GM19397 (cell line): ENCODE measurements around the gene MIEF1.

Experiments used
- ATAC-seq: cut with Tn5 transposase; IDR thresholded peaks from one replicate; pipeline ENCODE4 v1.9.1; 2021; ENCODE audit warnings: mild to moderate bottlenecking, moderate library complexity; ENCODE audit not compliant: unreplicated experiment

The MIEF1 gene

DNA sequence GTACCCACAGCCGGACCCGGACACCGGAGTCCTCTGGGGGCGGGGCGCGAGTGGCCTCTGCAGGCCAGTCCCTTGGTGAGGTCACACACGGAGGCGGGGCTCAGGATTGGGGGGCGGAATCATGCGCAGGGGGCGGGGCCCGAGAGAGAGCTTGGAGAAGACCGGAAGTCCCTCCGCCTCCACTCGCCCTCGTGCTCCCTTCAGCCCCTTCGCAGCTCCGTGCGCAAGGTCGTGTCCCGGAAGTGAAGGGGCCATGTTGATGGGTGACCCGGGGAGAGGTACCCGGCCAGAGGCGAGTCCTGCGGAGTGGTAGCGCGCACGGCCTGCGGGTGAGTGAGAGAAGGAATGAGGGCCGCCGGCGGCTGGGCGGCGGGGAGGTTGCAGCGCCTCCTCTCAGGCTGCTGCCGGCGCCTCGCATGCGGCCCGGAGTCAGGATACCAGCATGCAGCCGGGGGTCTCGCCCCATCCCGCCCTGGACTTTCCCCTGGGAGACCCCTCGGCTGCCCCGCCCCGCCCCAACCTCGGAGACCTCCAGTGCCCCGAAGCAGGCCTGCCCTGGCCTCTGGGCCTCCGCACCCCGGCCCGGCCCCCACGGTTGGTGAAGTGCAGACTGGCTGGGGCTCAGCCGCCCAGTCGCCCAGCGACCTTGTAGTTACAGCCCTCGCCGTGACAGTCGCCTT is at the start of gene MIEF1:
Gene MIEF1 (plus strand): TSS at position 182 of the 680 bp plus-strand sequence. CDS start 9,005 bp downstream, outside the sequence.
- peak; percentile 90 for ATAC-seq

GRCh38 chr22:39452740-39453040 is 49.4 kb upstream of the MIEF1 start:
- no peak for ATAC-seq

GRCh38 chr22:39453765-39454378 is 48.2 kb upstream of the MIEF1 start:
- ATAC-seq = no peak

GRCh38 chr22:39454385-39454871 is 47.7 kb upstream of the MIEF1 start:
- ATAC-seq = no peak

- ATAC-seq = no peak
These were observed 45.4 kb upstream of the MIEF1 start, which contains the start of gene MGAT3 for GRCh38 chr22:39456522-39457197. MGAT3 (plus strand) TSS chr22:39457012; CDS start chr22:39487348, 30,336 bp downstream.

GRCh38 chr22:39457198-39457555 is 44.9 kb upstream of the MIEF1 start:
- no peak for ATAC-seq

DNA sequence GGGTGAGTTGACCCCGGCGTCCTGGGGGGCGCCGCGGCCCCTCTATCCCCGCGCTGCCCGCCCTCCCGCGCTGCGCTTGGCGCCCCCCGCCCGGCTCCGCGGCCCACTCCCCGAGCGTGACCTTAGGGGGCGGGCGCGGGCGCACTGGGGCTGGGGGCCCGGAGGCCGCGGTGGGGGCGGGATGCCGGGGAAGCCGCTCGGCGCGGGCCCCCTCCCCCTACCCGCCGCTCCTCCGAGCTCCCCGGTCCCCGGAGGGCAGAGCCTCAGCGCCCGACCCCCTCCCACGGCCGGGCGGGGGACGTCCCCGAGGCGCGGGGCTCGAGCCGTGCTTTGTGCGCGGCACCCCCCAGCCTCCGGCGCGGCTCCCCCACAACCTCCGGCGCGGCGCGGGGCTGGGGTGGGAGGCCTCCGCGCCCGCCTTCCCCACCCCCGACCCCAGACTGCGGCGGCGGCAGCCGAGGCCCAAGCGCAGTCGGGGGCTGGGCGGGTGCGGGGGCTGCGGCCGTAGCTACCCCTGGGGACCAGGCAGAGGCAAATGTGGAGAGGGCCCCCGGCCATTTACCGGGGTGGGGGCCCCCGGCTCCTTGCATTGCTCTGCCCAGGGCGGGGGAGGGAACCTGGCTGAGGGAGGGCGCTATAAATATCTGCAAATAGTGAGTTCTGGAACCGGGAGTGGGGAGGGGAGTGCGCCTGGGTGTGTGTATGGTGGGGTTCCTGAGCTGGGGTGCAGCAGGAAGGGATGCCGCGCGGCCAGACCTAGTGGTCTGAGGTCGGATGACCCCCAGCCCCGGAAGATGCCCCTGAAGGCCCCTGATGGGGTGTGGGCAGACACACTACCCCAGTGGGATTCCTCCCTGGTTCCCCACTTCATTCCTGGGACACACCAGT is 44.3 kb upstream of the MIEF1 start:
- ATAC-seq = no peak

- no peak for ATAC-seq
These were observed 43.5 kb upstream of the MIEF1 start for GRCh38 chr22:39458444-39459083.

GRCh38 chr22:39459681-39460080 is 42.4 kb upstream of the MIEF1 start:
- ATAC-seq = no peak

DNA sequence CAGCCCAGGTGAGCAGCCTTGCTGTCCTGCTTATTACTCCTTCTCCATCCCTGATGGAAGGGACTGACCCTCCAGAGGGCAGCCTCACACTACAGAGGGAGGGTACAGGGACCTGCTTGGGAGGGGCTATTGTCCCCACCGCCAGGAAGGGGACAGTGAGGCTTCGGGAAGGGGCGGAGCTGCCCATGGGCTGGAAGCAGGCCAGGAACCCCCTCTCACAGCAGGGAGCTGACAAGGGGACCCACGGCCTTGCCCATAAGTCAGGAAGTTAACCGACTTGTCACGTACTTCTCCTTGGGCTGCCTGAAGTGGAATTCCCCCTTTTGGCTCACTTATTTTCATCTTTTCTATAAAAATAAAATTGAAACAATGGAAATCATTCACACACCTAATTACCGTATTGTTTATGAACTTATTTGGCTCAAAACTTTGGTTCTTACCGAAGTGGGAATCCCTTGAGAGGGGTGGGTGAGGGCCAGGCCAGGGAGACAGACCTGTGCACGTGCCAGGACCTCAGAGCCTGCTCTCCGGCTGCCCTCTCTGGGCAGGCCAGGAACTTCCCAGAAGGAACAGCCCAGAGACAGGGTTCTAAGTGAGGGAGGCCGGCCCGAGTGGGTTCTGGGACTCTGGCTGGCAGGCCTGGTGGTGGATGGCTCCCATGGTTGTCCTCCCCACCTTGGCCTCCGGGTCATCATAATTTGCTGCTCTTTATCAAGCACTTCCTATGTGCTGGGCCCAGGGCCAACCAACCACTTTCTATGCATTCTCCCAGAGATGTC is 39.5 kb upstream of the MIEF1 start:
- ATAC-seq = no peak

DNA sequence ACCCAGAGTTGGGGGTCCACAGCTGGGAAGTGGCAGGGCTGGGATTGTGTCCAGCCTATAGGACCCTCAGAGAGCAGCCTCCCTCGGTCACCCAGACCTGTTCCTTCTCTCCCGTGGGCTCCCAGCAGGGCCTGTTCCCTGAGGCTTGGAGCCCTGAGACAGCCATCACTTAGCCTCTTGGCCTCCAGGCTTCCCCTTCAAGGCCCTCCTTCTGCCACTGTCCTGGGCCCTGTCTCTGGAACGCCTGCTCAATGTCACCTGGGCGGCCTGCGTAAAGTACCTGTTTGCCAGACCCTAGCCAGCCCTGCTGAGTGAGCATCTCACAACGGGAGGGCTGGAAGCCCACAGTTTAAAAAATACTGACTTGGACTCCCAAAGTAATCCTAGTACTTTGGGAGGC is 38.8 kb upstream of the MIEF1 start:
- ATAC-seq = no peak

DNA sequence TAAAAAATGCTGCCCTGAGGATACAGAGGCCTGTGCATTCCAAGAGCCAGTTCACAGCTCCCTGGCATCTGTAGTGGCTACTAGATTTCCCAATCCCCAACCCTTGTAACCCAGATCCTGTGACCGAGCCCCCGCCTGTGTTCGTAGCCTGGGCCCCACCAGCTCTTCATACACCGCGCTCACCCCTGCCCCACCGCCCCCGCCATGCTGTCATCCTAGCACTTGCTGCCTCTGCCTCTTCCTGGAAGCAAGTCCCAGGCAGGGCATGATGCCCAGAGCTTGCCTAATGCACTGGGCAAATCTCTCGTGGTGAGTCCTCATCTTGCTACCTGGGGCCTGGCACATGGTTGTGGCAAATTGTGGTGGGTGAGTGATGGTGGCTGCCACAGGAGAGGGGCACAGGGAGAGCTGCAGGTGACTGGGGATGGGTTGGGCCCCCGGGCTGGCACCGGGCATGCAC is 38.1 kb upstream of the MIEF1 start:
- ATAC-seq = no peak

DNA sequence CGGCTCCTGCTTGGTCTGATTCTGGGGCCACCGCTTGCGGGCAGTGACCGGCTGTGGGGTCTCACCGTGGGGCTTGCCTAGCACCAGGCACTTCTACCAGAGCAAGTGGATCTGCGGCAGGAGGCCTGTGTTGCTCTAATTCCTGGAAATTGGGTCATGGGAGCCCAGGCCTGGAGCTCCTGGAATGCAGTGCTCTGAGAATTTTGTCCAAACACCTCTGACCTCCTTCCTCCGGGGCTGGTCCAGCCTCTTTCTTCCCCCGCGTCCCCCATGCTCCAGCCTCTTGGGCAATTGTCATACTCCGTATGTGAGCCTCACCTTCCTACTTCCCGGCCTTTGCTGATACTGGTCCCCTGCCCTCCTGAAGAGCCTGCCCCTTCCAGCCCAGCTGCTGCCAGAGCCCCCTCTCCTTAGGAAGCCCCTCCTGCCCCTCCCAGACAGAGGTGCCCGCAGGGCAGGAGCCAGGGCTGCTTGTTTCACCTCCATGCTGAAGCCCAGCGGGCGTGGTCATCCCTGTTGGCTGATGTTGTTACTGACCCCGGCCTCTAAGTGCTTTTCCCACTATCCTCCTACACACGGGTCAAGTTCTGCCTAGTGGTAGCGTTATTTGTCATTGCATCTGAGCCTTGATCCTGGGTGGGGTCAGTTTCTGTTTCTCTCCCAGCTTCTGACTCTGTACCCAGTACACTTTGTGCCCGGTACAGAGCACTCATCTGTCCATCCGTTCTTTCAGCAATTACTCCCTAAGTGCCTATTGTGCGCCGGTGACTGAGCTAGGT is 35.7 kb upstream of the MIEF1 start:
- ATAC-seq = no peak

DNA sequence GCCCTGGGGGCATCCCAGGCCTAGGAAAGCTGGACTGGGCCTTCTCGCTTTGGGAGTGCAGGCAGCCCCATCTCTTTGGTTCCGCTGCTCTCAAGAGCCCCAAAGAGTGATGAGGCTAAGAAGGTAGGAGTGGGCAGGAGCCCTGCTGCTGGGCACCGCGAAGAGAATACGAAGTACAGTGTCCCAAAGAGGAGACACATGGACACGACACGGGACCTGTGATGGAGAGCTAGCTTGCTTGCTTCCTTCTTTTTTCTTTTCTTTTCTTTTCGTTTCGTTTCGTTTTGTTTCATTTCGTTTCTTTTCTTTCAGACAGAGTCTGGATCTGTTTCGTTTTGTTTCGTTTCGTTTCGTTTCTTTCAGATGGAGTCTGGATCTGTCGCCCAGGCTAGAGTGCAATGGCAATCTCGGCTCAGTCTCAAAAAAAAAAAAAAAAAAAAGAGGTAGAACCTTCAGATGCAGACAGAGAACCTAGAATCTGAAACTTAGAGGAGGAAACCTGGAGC is 34.6 kb upstream of the MIEF1 start:
- no peak for ATAC-seq

GRCh38 chr22:39468487-39469325 is 33.4 kb upstream of the MIEF1 start:
- ATAC-seq = no peak

DNA sequence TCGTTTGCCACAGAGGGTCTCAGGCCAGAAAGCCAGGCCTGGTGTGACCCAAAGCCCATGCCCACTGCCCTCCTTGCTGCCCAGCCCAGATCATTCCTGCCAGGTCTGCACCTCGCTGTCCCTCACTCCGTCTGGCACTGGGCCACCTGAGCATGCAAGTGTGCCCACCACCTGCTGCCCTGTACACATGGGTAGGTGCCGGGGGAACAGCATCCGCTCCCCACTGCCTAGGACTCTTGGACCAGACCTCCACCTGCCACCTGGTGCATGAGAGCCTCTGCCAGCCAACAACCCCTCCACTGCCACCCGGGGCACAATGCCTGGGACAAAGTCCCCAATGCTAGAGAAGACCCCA is 32.8 kb upstream of the MIEF1 start:
- no peak for ATAC-seq

DNA sequence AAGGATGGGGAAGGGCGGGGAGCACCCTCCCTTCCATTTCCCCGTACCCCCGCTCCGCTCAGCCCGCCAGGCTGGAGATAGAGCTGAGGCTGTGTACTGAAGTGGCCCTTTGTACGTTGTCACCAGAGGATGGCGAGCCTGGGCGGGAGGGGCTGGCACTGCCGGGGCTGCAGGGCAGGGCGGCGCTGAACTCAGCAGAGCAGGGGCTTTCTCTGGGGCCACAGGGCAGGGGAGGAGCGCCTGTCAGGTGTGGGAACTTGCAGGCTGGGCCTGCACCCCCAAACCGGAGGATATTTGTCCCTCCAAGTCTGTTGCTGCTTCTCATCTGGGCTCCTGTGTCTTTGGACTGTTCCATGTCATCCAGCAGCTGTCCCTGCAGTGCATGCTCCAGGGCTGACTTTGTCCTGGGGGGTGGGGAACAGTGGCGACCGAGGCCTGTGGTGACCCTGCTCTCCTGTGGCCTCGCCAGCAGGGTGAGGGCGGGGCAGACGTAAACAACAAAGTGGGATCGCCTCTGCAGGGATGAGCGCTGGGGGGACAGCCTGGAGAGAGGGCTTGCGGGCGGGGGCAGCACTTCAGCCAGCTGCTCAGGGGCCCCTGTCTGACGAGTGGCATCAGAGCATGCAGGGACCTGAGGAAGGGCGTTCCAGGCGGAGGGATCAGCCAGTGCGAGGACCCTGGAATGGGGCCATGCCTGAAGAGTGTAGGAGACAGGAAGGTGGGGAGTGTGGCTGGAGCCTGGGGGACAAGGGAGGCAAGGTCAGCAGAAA is 32.2 kb upstream of the MIEF1 start:
- ATAC-seq = no peak
